GM12878 (cell line): ENCODE data around the gene FANCD2.

Source experiments
- CBX5 ChIP-seq: sonication (generic); IDR thresholded peaks from 2 replicates; pipeline ENCODE4 v1.6.1; 2016; ENCODE audit warnings: low read depth, moderate library complexity, mild to moderate bottlenecking, inconsistent platforms
- CHD4 ChIP-seq: fragments of 200-600 bp; sonication (generic); IDR thresholded peaks from 2 replicates; pipeline ENCODE4 v1.6.1; 2016; ENCODE audit warnings: mild to moderate bottlenecking
- EZH2 ChIP-seq: IDR thresholded peaks from 2 replicates; pipeline ENCODE4 v1.6.1; 2012; ENCODE audit warnings: low read depth, mild to moderate bottlenecking, control low read depth, inconsistent platforms, low read length, borderline replicate concordance; ENCODE audit not compliant: control insufficient read depth
- POLR2A ChIP-seq: IDR thresholded peaks from 2 replicates; pipeline ENCODE4 v1.6.1; 2011; ENCODE audit warnings: low read depth, mild to moderate bottlenecking, low read length
- POLR2AphosphoS5 ChIP-seq: IDR thresholded peaks from 2 replicates; pipeline ENCODE4 v1.6.1; 2011; ENCODE audit warnings: mild to moderate bottlenecking, low read length, inconsistent platforms
- RUNX3 ChIP-seq: IDR thresholded peaks from 2 replicates; pipeline ENCODE4 v1.6.1; 2012; ENCODE audit warnings: low read length, inconsistent platforms
- SIN3A ChIP-seq: IDR thresholded peaks from 2 replicates; pipeline ENCODE4 v1.6.1; 2012; ENCODE audit warnings: low read depth, low read length, improper control_type of control experiment
- TCF7 ChIP-seq: IDR thresholded peaks from 2 replicates; pipeline ENCODE4 v1.6.1; 2014; ENCODE audit warnings: antibody characterized with exemption, borderline replicate concordance
- YBX1 ChIP-seq: fragments of 450-650 bp; IDR thresholded peaks from 2 replicates; pipeline ENCODE4 v1.6.1; 2016; ENCODE audit warnings: antibody characterized with exemption
- TF ChIP-seq, protein P1 (sequence below), 3 experiments: IDR thresholded peaks in 2 of 3; conservative IDR thresholded peaks in 1 of 3; 2 replicates each; pipeline ENCODE4 v1.5.1; 2011; ENCODE audit warnings: low read depth in 3 of 3, low read length in 3 of 3, mild to moderate bottlenecking in 3 of 3, control low read depth in 2 of 3, moderate library complexity in 2 of 3, inconsistent platforms in 1 of 3, mixed read lengths in 1 of 3; ENCODE audit not compliant: control insufficient read depth in 2 of 3, insufficient read depth in 1 of 3; ENCODE audit errors: extremely low read depth in 1 of 3
- TF ChIP-seq, protein P2 (sequence below): IDR thresholded peaks from 2 replicates; pipeline ENCODE4 v1.6.1; 2012; ENCODE audit warnings: low read depth, low read length, improper control_type of control experiment

DNA sequence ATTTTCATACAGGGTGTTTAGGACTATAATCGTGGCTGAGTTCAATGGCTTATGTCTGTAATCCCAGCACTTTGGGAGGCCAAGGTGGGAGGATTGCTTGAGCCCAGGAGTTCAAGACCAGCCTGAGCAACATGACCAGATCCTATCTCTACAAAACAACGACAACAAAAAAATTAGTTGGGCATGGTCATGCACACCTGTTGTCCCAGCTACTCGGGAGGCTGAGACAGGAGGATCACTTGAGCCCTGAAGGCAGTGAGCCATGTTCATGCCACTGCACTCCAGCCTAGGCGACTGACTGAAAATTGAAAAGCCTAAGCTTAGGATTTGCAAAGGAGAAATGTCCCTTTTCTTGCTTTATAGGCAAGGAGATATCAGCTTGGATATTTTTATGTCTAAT, 90.7 kb downstream of the FANCD2 start:
- TF ChIP-seq YBX1, result no peak
- no peak for TF ChIP-seq POLR2A
- no peak for TF ChIP-seq CBX5
- no peak for TF ChIP-seq CHD4
- TF ChIP-seq, protein P1, sequence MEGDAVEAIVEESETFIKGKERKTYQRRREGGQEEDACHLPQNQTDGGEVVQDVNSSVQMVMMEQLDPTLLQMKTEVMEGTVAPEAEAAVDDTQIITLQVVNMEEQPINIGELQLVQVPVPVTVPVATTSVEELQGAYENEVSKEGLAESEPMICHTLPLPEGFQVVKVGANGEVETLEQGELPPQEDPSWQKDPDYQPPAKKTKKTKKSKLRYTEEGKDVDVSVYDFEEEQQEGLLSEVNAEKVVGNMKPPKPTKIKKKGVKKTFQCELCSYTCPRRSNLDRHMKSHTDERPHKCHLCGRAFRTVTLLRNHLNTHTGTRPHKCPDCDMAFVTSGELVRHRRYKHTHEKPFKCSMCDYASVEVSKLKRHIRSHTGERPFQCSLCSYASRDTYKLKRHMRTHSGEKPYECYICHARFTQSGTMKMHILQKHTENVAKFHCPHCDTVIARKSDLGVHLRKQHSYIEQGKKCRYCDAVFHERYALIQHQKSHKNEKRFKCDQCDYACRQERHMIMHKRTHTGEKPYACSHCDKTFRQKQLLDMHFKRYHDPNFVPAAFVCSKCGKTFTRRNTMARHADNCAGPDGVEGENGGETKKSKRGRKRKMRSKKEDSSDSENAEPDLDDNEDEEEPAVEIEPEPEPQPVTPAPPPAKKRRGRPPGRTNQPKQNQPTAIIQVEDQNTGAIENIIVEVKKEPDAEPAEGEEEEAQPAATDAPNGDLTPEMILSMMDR (IDR thresholded peaks at IDR 0.05 in 2 of 3, conservative IDR thresholded peaks at IDR 0.05 in 1 of 3; ENCODE audit: control insufficient read depth in 2 of 3, extremely low read depth in 1 of 3, insufficient read depth in 1 of 3, low read depth in 3 of 3, low read length in 3 of 3), result no peak
- TF ChIP-seq SIN3A, result no peak
- TF ChIP-seq EZH2, result no peak
- no peak for TF ChIP-seq POLR2AphosphoS5
- TF ChIP-seq, protein P2, sequence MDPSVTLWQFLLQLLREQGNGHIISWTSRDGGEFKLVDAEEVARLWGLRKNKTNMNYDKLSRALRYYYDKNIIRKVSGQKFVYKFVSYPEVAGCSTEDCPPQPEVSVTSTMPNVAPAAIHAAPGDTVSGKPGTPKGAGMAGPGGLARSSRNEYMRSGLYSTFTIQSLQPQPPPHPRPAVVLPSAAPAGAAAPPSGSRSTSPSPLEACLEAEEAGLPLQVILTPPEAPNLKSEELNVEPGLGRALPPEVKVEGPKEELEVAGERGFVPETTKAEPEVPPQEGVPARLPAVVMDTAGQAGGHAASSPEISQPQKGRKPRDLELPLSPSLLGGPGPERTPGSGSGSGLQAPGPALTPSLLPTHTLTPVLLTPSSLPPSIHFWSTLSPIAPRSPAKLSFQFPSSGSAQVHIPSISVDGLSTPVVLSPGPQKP, result no peak
- TF ChIP-seq TCF7, result no peak
- no peak for TF ChIP-seq RUNX3
